Activated naive CD4-positive, alpha-beta T cell treated with anti-CD3 and anti-CD28 coated beads for 36 hours (primary cell): ENCODE measurements around the gene ACTR2. TPM values are rescaled to one million over a fixed set of nuclear protein-coding genes. Genes with fewer than 3 reads are reported as not detected.

ENCODE experiments used
- CTCF ChIA-PET: fragments of 350-600 bp; sonication (Branson Sonifier 250); formaldehyde crosslinking; loops from one replicate; lab custom pipeline; 2021; ENCODE audit warnings: antibody characterized with exemption; lab: Charles Lee
- DNase-seq: peaks from one replicate; pipeline ENCODE4 v3.0.0-alpha.2; 2020
- H3K27ac Mint-ChIP-seq: one replicate; pipeline ENCODE4 v1.8.0; 2021; ENCODE audit warnings: mild to moderate bottlenecking, mixed read lengths
- H3K27me3 Mint-ChIP-seq: one replicate; pipeline ENCODE4 v1.8.0; 2021; ENCODE audit warnings: low read depth, mixed read lengths
- H3K36me3 Mint-ChIP-seq: one replicate; pipeline ENCODE4 v1.8.0; 2021; ENCODE audit warnings: low read depth, mixed read lengths
- H3K4me1 Mint-ChIP-seq: one replicate; pipeline ENCODE4 v1.8.0; 2021; ENCODE audit warnings: low read depth, mixed read lengths
- H3K4me3 Mint-ChIP-seq: one replicate; pipeline ENCODE4 v1.8.0; 2021; ENCODE audit warnings: mild to moderate bottlenecking, moderate library complexity, mixed read lengths
- H3K9me3 Mint-ChIP-seq: one replicate; pipeline ENCODE4 v1.8.0; 2021; ENCODE audit warnings: mixed read lengths
- intact Hi-C: fragments of 100-400 bp; cut with micrococcal nuclease; formaldehyde crosslinking; loops from one replicate; pipeline ENCODE4 v1.15.1; 2023
- total RNA-seq, 2 experiments: library from RNA; stranded (reverse); gene quantifications; one replicate each; pipeline ENCODE4 v1.2.3, GENCODE V29; 2021

Gene ACTR2
- total RNA-seq, 2 experiments from 2014 or later: 358 to 366 TPM

DNA sequence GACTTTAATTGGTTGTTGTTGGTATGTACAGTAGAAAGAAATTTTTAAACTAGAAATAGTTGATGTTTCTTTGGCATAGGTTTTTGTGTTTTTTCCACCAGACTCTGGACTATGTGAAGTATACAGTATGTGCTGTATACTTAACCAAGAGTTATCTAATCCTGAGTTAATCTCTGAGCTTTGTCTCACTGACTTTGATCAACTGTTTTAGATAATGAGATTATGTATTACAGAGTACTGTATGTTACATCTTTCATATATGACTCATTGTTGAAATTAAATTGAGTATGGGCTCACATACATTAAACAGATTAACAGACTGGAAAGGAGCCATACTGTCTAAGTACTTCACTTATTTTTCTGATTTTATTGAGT, 38.0 kb downstream of the ACTR2 start:
- intact Hi-C loops: loop anchor here (1.0 kb wide), 5 partner anchors 36 to 308 kb away; no protein-coding TSS in a partner anchor
- H3K27me3 Mint-ChIP-seq: no peaks in the 10 kb centered on the region

DNA sequence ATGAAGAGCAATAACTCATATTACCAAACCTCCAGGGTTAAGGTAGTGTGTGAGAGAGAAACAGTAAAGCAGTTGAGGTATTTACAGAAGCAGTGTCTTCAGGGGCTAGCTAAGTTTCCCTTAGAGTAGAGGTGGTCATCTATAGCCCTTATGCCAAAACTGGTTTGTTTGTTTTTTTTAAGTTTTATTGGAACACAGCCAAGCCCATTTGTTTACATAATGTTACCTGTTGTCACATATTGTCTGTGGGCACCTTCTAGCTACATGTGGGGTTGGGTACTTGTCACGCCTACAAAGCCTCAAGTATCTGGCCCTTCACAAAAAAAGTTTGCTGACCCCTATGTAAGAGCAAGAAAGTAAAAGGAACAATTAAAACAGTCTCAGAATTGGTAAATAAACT, 39.4 kb downstream of the ACTR2 start:
- Mint-ChIP-seq H3K27me3 (no peaks in the 10 kb centered on the region), H3K4me3 (no peak overlapping the region), H3K27ac (no peak overlapping the region), H3K9me3 (no peaks in the 10 kb centered on the region), H3K4me1 (no peaks in the 10 kb centered on the region), H3K36me3 (peaks cover 32% of the 10 kb centered on the region)
- CTCF ChIA-PET: no interaction called here
- intact Hi-C loops: no loop called here
- DNase-seq: no peak

More for the DNA sequence above, 38.0 kb downstream of the ACTR2 start:
- CTCF ChIA-PET: interaction anchor here (0.7 to 2.0 kb wide), 7 partner anchors 13 to 346 kb away, joined by 3 to 11 read pairs (median 3); no protein-coding TSS in a partner anchor
- Mint-ChIP-seq H3K36me3 (peaks cover 29% of the 10 kb centered on the region), H3K9me3 (no peaks in the 10 kb centered on the region), H3K27ac (no peak overlapping the region), H3K4me3 (no peak overlapping the region), H3K4me1 (no peaks in the 10 kb centered on the region)
- DNase-seq: no peak

DNA sequence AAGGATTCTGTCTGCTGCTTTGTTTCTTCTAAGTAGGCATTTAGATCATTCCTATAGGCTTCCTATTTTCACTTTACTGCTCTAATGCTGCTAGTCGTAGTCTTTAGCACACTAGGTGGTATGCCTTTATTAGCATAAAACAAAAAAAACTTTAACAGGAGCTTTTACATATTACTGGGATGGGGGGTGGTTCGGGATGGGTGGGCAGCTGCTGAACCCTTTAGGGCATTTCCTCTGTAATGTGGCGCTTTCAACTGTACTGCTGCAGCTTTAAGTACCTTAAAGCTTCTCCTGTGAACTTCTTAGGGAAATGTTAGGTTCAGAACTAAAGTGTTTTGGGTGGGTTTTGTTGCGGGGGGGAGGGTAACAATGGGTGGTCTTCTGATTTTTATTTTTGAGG, 41.3 kb downstream of the ACTR2 start:
- intact Hi-C loops: no loop called here
- H3K9me3 Mint-ChIP-seq: no peaks in the 10 kb centered on the region
- H3K4me1 Mint-ChIP-seq: no peaks in the 10 kb centered on the region
- H3K27ac Mint-ChIP-seq: no peak overlapping the region
- CTCF ChIA-PET: no interaction called here
- no peak overlapping the region for H3K4me3 Mint-ChIP-seq
- no peak for DNase-seq
- H3K36me3 Mint-ChIP-seq: peaks cover 33% of the 10 kb centered on the region
- no peaks in the 10 kb centered on the region for H3K27me3 Mint-ChIP-seq

DNA sequence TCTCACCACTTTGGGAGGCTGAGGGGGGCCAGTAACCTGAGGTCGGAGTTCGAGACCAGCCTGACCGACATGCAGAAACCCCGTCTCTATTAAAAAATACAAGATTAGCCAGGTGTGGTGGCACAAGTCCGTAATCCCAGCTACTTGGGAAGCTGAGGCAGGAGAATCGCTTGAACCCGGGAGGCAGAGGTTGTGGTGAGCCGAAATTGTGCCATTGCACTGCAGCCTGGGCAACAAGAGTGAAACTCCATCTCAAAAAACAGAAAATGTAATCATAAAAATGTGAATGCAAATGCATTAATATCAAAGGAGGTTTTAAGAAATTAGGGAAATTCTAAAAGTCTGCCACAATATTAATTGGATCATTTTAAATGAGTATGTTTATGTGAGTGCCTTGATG, 45.7 kb downstream of the ACTR2 start:
- Mint-ChIP-seq H3K27me3 (no peaks in the 10 kb centered on the region), H3K36me3 (peaks cover 16% of the 10 kb centered on the region), H3K4me3 (no peak overlapping the region), H3K27ac (no peak overlapping the region), H3K4me1 (peaks cover 4% of the 10 kb centered on the region), H3K9me3 (no peaks in the 10 kb centered on the region)
- intact Hi-C loops: no loop called here
- no peak for DNase-seq
- CTCF ChIA-PET: no interaction called here

DNA sequence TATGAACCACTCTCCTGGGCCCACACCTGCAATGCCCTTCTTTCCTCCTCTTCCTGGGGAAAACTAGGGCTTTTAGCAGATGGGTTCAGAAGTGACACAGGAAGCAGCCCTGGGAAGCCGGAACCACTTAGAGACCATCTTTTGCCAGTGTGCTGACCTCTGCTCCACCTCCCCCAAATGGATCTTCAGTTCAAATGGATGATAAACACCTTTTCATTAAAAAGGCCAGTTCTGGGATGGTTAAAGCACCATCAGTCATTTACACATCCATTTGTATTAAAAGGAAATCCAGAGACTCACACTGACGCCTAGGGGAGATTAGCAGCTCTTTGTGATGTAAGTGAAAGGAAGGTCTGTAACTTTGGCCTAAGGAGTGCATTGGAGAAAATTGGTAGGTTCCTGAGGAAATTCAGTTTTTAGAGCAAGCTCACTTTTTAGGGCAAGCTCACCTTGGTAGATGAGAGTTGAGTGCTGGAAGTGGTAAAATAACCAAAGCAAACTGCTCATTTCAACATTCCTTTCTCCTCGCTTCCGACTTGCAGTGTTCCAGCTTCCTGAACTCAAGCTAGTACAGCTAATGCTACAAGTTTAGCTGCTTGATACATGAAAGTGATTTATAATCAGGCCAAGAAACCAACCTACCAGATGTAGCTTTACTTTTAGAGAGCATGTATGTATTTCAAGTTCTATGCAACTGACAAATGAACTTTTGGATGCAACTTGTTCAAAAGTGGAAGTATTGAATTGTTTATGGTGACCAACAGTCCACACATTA, 47.7 kb downstream of the ACTR2 start:
- Mint-ChIP-seq H3K4me1 (peaks cover 11% of the 10 kb centered on the region), H3K9me3 (no peaks in the 10 kb centered on the region), H3K27me3 (no peaks in the 10 kb centered on the region), H3K4me3 (no peak overlapping the region), H3K36me3 (peaks cover 11% of the 10 kb centered on the region), H3K27ac (no peak overlapping the region)
- CTCF ChIA-PET: interaction anchor here (0.8 to 1.5 kb wide), 4 partner anchors 9 to 299 kb away, joined by 3 read pairs; no protein-coding TSS in a partner anchor
- intact Hi-C loops: no loop called here
- DNase-seq: no peak

DNA sequence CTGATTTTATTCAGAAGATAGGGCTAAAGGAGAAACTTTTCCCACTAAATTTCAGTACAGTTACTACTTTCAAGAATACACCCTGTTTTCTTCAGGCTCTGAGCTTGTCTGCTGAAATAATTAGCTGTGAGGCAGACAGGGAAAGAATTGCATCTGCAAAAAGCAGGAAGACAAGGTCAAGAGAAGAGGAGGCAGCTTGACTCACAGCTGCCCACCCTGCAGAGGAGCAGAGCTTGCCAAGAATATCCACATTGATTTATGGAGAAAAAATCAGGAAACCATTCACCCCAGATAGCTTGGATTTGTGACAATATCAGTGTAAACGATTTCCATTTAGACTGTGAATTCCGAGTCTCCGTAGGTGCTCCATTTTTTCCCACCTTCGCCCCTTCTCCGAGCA, 49.0 kb downstream of the ACTR2 start:
- no peak overlapping the region for H3K27ac Mint-ChIP-seq
- intact Hi-C loops: no loop called here

DNA sequence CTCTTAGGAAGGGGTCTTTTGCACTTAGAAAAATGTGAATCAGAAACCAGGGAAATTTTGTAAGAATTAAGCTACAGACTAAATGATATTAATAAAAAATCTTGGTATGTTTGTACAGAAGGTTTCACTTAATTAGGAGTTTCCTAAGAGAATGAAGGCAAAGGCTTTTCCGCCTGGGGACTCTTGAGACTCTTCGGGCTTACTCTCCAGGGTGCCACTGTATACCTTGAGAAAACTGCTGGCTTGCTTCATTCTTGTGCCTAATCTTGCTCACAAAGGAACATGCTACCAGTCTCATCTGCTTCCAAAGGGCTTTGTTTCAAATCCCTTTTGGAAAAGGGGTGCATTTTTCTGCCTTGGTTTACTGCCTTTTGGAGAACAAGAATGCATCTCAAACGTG, 49.5 kb downstream of the ACTR2 start:
- H3K27ac Mint-ChIP-seq: no peak overlapping the region
- no peaks in the 10 kb centered on the region for H3K27me3 Mint-ChIP-seq
- no peaks in the 10 kb centered on the region for H3K9me3 Mint-ChIP-seq
- peaks cover 11% of the 10 kb centered on the region for H3K4me1 Mint-ChIP-seq
- no peak for DNase-seq
- intact Hi-C loops: no loop called here
- CTCF ChIA-PET: interaction anchor here (0.6 kb wide), 1 partner anchor 91 kb away, joined by 3 read pairs; no protein-coding TSS in a partner anchor
- H3K36me3 Mint-ChIP-seq: peaks cover 4% of the 10 kb centered on the region
- no peak overlapping the region for H3K4me3 Mint-ChIP-seq

More for the DNA sequence above, 49.0 kb downstream of the ACTR2 start:
- CTCF ChIA-PET: interaction anchor here (1.1 to 1.5 kb wide), 2 partner anchors 22 to 77 kb away, joined by 3 read pairs; no protein-coding TSS in a partner anchor
- no peak overlapping the region for H3K4me3 Mint-ChIP-seq
- H3K9me3 Mint-ChIP-seq: no peaks in the 10 kb centered on the region
- no peak for DNase-seq
- H3K4me1 Mint-ChIP-seq: peaks cover 11% of the 10 kb centered on the region
- peaks cover 8% of the 10 kb centered on the region for H3K36me3 Mint-ChIP-seq
- no peaks in the 10 kb centered on the region for H3K27me3 Mint-ChIP-seq

DNA sequence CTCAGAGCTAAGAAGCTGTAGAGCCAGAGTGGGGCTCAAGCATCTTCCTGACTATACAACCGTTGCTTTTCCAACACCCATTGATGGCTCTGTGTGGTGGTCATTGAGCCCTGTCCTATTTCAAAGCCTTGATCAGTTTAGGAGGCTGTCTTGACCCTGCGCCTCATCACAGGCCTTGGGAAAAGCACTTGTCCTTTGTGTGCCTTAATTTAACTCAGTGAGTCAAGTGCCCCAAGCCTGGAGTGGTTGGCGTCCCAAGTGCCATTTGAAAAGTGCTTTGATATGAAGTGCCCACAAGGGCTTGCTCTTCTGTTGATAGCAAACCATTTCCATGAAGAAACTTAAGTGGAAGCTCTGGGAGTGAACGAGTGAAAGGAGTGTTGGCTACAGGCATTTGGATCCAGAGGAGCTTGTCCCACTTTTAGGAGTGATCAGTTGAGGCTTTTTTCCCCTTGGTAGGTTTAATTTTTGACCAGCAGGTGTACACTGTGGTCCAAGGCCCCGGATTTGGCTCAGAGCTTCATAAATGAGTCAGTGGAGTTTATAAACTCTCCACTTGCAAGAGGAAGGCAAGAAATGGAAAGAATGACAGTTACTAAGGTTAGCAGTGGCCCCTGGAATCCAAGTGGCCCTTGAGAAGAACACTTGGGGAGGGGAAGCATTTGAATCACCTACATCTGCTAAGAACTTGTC, 50.3 kb downstream of the ACTR2 start:
- no peaks in the 10 kb centered on the region for H3K9me3 Mint-ChIP-seq
- no peaks in the 10 kb centered on the region for H3K27me3 Mint-ChIP-seq
- intact Hi-C loops: no loop called here
- no peaks in the 10 kb centered on the region for H3K36me3 Mint-ChIP-seq
- H3K4me3 Mint-ChIP-seq: no peak overlapping the region
- no peak for DNase-seq
- no peak overlapping the region for H3K27ac Mint-ChIP-seq
- peaks cover 11% of the 10 kb centered on the region for H3K4me1 Mint-ChIP-seq
- CTCF ChIA-PET: interaction anchor here (1.3 kb wide), 1 partner anchor 13 kb away, joined by 3 read pairs; no protein-coding TSS in a partner anchor

DNA sequence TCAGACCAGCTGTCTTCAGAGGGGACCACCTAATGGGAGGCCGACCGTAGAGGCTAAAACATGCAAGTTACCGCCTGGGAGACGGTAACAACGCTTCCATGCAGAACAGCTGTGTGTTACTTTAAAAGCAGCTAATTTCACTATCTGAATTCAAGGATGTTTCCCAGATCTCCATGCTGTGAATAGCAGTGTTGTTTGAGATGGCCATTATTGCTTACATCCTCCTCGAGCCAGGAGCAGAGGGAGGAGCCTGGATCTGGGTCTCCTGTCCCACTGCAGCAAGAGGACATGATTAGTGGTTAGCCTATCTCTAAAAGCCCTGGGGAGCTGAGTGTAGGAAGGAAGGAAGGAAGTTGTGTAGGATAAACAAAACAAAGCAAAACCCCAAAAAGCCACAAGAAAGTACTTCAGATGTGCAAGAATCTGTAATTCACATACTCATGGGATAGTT, 50.9 kb downstream of the ACTR2 start:
- CTCF ChIA-PET: interaction anchor here (1.3 kb wide), 1 partner anchor 13 kb away, joined by 3 read pairs; no protein-coding TSS in a partner anchor
- Mint-ChIP-seq H3K27ac (no peak overlapping the region), H3K27me3 (no peaks in the 10 kb centered on the region), H3K9me3 (no peaks in the 10 kb centered on the region), H3K4me1 (peaks cover 11% of the 10 kb centered on the region), H3K4me3 (no peak overlapping the region), H3K36me3 (no peaks in the 10 kb centered on the region)
- intact Hi-C loops: no loop called here
- DNase-seq: no peak

DNA sequence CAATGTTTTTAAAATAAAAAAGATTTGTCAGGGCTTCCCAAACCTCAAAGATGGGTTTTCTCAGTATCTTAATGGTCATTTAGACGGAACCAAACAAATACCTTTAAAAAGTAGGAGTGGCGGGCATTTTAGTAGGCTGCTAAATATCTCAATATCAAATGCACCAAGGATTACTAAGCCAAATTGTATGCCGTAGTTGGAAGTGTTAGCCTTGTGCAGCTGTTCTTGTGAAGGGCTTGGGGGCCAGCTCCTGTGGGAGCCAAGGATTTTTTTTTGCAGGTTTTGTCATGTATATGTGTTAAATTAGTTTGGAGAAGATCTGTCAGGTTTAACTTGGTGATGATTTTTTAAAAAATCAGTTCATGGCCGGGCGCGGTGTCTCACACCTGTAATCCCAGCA, 52.1 kb downstream of the ACTR2 start:
- Mint-ChIP-seq H3K27me3 (no peaks in the 10 kb centered on the region), H3K9me3 (no peaks in the 10 kb centered on the region), H3K36me3 (no peaks in the 10 kb centered on the region), H3K4me3 (no peak overlapping the region), H3K27ac (no peak overlapping the region), H3K4me1 (peaks cover 11% of the 10 kb centered on the region)
- CTCF ChIA-PET: no interaction called here
- intact Hi-C loops: no loop called here
- no peak for DNase-seq

DNA sequence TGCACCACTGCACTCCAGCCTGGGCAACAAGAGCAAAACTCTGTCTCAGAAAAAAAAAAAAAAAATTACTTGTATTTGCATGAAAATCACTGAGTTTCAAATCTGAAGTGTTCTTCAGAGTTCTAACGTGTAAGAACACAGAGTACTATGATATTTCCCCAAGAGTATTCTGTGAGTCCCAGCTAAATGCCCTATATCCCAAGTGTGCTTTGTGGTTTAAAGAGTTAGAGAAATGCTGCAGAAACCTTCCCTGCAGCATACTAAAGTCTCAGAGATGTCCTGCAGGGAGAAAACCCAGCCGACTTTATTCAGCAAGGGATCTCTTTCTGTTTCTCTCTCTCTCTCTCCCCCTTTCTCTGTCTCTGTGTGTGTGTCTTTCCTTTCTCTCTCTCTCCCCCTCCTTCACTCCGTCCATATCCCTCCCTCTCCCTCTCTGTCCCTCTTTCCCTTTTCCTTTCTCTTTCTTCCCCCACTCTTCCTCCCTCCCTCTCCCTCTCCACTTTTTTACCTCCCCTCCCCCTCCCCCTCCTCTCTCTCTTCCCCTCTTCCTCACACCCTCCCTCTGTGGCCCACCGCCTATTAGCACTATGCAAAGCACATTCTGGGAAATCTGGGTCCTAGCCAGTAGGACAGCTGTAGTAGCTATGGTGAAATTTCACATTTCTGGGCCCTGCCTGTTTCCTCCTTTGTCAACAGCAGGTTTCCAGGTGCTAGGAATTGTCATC, 54.2 kb downstream of the ACTR2 start:
- DNase-seq: no peak
- intact Hi-C loops: no loop called here
- Mint-ChIP-seq H3K4me3 (no peak overlapping the region), H3K36me3 (no peaks in the 10 kb centered on the region), H3K27me3 (no peaks in the 10 kb centered on the region), H3K27ac (no peak overlapping the region), H3K4me1 (peaks cover 11% of the 10 kb centered on the region), H3K9me3 (no peaks in the 10 kb centered on the region)
- CTCF ChIA-PET: no interaction called here

DNA sequence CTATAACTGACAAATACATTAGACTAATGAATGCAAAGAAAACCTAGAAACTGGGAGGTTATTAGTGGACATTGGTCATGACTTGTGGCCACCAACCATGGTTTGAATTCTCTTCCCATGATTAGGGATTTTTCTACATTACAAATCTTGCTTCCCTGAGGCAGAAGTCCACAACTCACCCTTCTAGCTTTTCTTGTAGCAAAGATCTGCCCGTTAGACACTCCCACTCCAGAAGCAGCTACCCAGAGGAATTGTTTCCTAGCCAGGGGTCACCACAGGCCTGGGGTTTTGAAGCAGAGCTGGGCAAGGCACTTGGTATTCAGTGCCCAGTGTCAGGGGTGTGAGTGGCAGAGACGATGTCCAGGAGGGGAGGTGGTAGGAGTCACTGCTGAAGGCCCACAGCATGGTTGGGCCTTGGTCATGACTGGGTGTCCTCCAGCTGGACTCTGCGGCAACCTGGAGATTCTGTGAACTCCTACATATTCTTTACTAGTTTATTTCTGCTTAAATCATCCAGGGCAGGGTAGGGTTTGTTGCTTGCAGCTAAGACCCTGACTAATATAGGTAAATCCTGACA, 54.9 kb downstream of the ACTR2 start:
- Mint-ChIP-seq H3K27ac (no peak overlapping the region), H3K27me3 (no peaks in the 10 kb centered on the region), H3K4me3 (no peak overlapping the region), H3K36me3 (no peaks in the 10 kb centered on the region), H3K9me3 (no peaks in the 10 kb centered on the region), H3K4me1 (peaks cover 11% of the 10 kb centered on the region)
- no peak for DNase-seq
- intact Hi-C loops: no loop called here
- CTCF ChIA-PET: interaction anchor here (0.6 to 1.7 kb wide), 2 partner anchors 10 to 22 kb away, joined by 4 to 7 read pairs; no protein-coding TSS in a partner anchor
